ENCODE results near the gene PLEKHA6.
A peak's percentile ranks its signal among the peaks of the same experiment; 100 is the strongest.
"Not testable (repeated sequence)": the region's sequence is repeated elsewhere in the genome, so short reads cannot be mapped to it uniquely, and the experiment has no call there.

Gene PLEKHA6

GRCh38 chr1:204316164-204316563, 43.6 kb downstream of the PLEKHA6 start:
- TF ChIP-seq CTCF (conservative IDR thresholded peaks at IDR 0.05; ENCODE audit: low read depth, low read length): no peak
- DNase-seq (ENCODE audit: low read depth): no peak
- H3K4me3 ChIP-seq (ENCODE audit: low read length): no peak overlapping the region

GRCh38 chr1:204314893-204315658, 44.7 kb downstream of the PLEKHA6 start:
- no peak for TF ChIP-seq CTCF (conservative IDR thresholded peaks at IDR 0.05; ENCODE audit: low read depth, low read length)
- no peak for DNase-seq (ENCODE audit: low read depth)
- H3K4me3 ChIP-seq (ENCODE audit: low read length): no peak overlapping the region

GRCh38 chr1:204314171-204314892, 45.4 kb downstream of the PLEKHA6 start:
- no peak overlapping the region for H3K4me3 ChIP-seq (ENCODE audit: low read length)
- DNase-seq (ENCODE audit: low read depth): no peak
- TF ChIP-seq CTCF (conservative IDR thresholded peaks at IDR 0.05; ENCODE audit: low read depth, low read length): no peak

- H3K4me3 ChIP-seq (ENCODE audit: low read length): no peak overlapping the region
- DNase-seq (ENCODE audit: low read depth): no peak
- TF ChIP-seq CTCF (conservative IDR thresholded peaks at IDR 0.05; ENCODE audit: low read depth, low read length): no peak
Observed at GRCh38 chr1:204313675-204314074, 46.1 kb downstream of the PLEKHA6 start.

- DNase-seq (ENCODE audit: low read depth); H3K4me3 ChIP-seq (ENCODE audit: low read length): not testable (repeated sequence)
Observed at GRCh38 chr1:204310970-204311369, 48.8 kb downstream of the PLEKHA6 start.

GRCh38 chr1:204308023-204308628, 51.6 kb downstream of the PLEKHA6 start:
- DNase-seq (ENCODE audit: low read depth): no peak
- no peak for TF ChIP-seq CTCF (conservative IDR thresholded peaks at IDR 0.05; ENCODE audit: low read depth, low read length)
- H3K4me3 ChIP-seq (ENCODE audit: low read length): no peak overlapping the region

- peak; percentile 26 for TF ChIP-seq CTCF (conservative IDR thresholded peaks at IDR 0.05; ENCODE audit: low read depth, low read length)
- DNase-seq (ENCODE audit: low read depth): no peak
- H3K4me3 ChIP-seq (ENCODE audit: low read length): peak overlapping the region; percentile 8
Observed at GRCh38 chr1:204307334-204307883, 52.3 kb downstream of the PLEKHA6 start.
